ENCODE data around the gene SLC6A13.

Gene SLC6A13

DNA sequence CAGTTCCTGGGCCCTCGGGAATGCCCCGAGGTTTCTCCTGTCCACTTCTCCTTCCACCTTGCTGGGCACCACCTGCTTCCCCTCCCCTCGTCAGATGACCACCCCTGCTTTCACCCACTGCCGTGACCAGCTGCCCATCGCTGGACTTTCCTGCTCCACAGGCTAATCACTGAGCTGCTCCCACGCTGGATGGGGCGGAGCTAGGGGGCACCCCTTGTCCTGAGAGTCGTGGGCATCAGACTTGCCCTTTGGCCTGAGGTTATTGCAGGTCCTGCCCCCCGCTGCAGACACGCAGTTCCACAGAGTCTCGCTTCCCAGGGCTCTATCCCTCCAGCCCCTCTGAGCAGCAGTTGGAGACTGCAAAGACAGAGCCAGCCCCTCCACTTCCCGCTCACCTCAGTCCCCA lies 49.1 kb downstream of the SLC6A13 start:
- DNase-seq, result no peak

DNA sequence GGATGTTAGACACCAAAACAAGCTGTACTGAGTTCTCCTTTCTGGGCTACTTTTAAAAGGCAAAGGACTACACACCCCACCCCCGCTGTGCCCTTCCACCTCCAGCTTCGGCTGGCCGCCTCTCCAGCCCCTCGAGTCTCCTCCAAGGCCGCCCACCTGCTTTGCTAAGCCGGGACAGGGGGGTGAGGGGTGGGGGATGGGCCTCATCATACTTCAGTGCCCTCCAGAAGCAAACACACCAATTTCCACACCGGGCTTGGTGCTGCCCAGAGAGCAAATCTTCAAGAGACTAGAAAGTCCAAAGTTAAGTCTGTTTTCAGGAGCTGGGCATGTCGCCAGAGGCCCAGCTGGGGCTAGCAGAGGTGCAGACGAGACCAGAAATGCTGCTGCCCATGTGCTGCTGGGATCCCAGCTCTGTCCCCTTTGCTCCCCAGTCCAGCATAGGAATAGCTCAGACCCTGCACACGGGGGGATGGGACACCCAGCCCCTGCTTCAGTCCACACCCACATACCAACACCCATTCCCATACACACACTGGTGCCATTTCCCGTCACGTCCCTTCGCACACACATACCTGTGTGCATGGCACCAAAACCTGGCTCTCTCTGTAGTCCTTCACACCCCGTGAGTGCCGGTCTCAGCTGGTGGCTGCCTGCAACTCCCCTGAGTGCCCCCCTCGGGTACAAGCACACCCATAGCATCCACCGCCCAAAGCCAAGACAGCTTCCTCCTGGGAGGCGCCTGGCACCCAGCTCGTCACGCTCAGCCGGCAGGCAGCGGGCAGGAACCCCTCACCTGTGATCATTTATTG lies 49.7 kb downstream of the SLC6A13 start:
- DNase-seq, result no peak

- DNase-seq, result no peak
Measured at GRCh38 chr12:212415-212714, 50.3 kb downstream of the SLC6A13 start.

DNA sequence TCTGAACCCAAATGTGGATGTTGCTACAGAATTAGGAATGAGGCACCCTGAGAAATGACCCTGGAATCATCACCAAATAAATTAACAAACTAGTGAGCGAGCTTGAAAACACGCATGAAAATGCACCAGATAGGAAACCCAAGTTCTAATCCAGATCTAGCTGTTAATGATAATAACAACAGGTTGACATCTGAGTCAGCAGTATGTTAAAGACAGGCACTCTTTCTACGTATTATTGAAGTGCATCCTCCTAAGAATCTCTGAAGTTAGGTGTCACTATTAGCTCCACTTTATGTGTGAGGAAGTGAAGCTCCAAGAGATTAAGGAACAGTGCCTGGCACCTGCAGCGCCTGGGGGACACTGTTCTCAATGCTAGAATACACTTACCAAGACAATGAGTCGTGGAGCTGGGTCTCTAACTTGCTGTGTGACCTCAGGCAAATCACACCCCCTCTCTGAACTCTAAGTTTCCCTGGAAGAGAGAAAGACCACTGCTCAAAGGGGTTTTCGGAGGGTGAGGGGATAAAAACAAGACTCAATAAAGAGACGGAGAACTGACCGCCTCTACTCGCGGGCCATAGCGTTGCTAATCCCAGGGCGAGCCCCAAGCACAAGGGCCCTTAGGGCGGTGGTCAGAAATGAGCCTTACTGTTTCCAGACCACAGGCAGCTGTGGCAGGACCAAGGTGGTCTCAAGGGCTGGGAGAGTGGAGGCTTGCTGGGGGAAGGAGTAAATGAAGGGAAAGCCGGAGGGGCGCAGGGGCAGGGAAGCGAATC lies 50.8 kb downstream of the SLC6A13 start:
- no peak for DNase-seq

DNA sequence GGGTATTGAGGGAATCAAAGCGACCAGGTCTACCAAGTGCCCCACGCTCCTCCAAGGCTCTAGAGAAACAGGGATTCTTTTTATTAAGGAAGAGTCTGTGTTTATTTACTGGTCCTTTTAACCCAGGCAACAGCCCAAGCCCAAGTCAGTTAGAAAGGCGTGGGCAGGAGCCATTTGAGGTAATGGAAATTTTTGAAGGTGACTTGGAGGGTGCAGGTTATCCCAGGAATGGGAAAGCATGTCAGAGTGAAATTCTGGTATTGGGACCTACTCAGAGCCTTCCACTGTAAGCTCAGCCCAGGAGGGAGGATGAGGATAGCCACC lies 51.5 kb downstream of the SLC6A13 start:
- DNase-seq, result no peak

DNA sequence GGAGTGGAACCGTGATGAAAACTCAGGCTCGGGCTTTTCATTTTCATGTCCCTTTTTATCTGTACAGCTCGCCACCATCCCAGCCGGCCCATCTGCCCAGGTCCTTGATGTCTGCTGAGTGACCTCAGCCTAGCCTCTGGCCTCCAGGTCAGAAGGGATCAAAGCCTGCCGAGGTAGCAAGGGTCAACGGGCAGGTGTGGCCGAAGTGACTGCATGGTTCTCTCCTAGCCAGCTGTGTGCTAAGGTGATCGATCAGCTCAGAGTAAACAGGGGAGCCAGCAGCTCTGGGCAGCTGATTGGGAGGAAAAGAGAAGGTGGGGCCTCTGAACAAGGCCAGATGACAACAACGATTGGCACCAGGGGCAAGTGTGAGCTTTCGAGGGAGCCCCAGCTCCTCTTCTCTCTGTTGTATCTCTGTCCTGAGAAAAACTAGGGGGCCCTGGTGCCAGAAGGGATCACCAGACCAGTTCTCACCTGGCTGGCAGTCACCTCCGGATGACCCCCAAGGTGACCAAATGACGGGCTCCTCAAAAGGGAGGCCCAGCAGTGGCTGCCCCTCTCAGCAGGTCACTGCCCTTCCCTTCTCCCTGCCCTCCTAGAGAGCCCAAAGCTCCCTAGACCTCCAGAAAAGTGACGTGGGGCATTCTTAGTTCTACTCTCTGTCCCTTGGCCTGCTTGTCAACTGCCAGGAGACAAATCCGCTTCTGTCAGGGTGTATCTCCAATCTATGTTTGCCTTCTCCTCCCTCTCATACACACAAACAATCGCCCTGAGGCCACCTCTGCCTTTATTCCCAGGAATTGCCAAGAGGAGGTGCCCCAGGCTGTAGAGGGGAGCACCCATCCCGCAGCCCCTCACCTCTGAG lies 52.1 kb downstream of the SLC6A13 start:
- no peak for DNase-seq

- DNase-seq, result no peak
Measured at GRCh38 chr12:209851-210250, 52.8 kb downstream of the SLC6A13 start.

DNA sequence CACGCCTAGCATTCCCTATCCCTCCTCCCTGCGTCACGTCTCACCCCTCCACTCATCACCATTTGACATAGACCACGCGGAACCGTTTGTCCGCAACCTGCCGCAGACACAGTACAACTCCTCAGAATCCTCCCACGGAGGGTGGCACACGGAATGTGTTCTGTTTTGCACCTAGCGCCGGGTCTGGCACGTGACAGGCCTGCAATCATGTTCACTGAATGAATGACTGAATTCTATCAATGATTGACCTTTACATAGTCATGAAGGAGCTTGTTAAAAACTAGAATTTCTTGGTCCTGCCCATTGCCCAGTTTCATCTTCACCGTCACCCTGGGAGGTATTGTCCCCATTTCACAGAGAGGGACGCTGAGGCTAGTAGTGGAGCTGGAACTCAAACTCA lies 53.4 kb downstream of the SLC6A13 start:
- DNase-seq, result no peak

DNA sequence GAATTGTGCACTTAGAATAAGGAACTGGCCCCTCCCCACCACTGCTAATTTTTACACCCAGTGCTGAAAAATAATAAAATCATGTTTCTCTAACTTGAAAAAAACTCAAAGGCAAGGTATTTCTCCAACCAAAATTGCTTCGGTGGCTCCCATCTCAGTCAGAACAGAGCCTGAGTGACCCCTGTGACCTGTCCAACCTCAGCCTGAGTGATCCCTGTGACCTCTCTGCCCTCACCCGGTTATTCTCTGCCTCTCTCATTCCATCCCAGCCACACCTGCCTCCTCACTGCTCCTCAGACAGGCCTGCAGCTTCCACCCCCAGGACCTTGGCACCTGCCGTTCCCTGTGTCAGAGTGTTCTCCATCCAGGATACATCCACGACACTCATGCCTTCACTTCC lies 53.8 kb downstream of the SLC6A13 start:
- no peak for DNase-seq

DNA sequence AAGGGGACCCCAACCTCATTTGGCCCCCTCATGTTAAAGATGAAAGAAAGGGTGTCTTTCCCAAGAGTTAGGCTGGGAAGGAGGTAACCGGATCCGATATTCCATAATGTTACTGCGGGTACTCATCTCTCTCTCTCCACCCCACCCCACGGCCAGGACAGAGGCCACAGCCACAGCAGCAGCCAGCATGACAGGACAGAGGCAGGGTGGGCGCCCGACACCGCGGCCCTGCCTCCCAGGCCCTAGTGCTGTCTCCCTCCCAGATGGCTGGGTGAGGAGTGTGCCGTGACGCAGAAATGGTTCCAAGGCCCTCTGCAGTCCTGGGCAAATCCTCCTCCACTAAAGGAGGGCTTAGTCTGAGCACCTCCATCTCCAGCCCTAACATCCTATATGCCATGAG lies 54.8 kb downstream of the SLC6A13 start:
- DNase-seq, result no peak

DNA sequence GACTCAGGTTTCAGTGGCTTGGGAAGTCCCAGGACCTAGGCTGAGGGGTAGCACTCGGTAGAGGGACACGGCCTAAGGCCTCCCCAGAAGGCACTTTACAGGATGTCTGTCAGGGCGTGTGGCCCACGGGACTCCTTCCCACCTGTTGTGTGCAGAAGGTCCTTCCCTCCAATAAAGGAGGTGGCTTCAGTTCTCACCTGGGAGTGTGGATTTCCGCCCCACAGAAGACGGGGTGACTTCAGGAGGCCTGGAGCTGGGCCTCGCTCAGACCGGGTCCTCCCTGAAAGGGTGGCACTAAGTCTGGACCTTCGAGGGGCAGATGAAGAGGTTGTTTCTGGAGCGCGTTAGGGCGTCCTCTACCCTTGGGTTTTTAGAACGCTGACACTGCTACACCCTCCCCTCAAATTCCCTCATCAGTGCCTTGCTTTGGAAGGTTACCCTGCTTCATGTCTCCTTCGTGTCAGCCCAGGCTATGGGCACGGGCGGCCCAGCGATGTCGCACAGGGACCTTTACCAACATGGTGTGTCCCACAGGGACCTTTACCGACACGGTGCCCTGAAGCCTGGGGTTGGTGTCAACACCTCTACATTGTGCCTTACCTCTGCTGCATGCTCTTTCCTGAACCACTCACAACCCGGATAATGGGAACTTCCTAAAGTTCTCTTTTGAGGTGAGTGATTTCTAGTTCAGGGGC lies 55.7 kb downstream of the SLC6A13 start:
- DNase-seq, result no peak

- no peak for DNase-seq
Measured at GRCh38 chr12:205026-205425, 57.6 kb downstream of the SLC6A13 start.

GRCh38 chr12:204261-204678 lies 58.4 kb downstream of the SLC6A13 start:
- no peak for DNase-seq

GRCh38 chr12:203462-204260 lies 59.0 kb downstream of the SLC6A13 start:
- DNase-seq, result no peak

GRCh38 chr12:203074-203461 lies 59.6 kb downstream of the SLC6A13 start:
- DNase-seq, result no peak

DNA sequence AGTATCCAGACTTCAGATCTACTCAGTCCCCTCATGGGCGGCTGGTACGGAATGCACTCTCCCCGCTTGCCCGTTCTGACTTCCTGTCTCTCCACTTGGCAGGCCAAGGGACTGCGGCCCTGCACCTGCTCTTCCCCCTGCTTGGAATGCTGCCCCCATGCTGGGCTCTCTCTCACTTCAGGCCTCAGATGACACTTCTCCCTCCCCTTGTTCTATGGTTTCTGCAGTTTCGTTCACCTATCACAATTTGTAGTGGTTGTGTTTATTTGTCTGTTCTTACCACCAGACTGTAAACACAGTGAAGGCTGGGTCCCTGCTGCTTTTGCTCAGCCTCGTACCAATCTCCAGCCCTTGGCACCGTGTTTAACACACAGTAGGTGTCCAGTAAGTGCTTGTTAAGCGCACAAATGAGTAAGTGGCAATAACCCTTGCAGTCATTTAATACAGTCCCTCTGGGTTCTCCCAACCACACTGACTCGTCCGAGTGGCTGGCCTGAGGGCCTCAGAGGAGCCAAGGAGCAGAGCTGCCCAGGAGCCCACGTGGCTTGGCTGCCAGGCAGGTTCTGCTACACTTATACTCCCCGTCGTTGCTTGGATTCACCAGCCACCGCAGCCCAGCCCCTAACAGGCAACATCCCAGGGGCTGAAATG lies 60.4 kb downstream of the SLC6A13 start:
- no peak for DNase-seq

GRCh38 chr12:201361-201760 lies 61.3 kb downstream of the SLC6A13 start:
- DNase-seq, result no peak

- DNase-seq, result no peak
Measured at GRCh38 chr12:198705-199104, 63.9 kb downstream of the SLC6A13 start.

- DNase-seq, result no peak
Measured at GRCh38 chr12:197911-198695, 64.5 kb downstream of the SLC6A13 start.

GRCh38 chr12:197347-197746 lies 65.3 kb downstream of the SLC6A13 start:
- no peak for DNase-seq

DNA sequence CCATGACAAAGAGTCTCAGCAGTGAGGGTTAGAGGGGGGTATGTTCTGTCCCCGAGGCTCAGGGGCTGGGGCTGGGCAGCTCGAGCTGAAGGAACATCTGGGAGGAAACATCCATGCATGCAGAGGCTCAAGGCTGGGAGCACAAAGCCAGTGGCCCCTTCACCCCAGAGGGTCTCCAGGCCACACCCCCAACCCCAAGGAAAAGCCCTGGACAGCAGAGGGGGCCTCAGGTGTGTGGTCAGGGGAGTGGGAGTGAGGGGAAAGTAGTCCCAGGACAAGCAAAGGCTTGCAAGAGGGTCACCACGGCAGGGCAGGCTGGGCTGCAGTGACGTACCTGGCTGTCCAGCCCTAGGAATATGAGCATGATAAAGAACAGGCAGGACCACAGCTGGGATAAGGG lies 66.2 kb downstream of the SLC6A13 start:
- DNase-seq, result no peak
